ENCODE results near the gene MTMR4.

The MTMR4 gene

GRCh38 chr17:58534901-58535421, 20.5 kb upstream of the MTMR4 start:
- H3K4me3 ChIP-seq (ENCODE audit: low read length): no peak overlapping the region

GRCh38 chr17:58534331-58534730, 19.9 kb upstream of the MTMR4 start:
- no peak overlapping the region for H3K9ac ChIP-seq (ENCODE audit: low read length)
- H3K36me3 ChIP-seq (ENCODE audit: control insufficient read depth, insufficient read depth, low read length, severe bottlenecking): no peaks in the 10 kb centered on the region
- DNase-seq (ENCODE audit: low read depth): no peak
- peaks cover 17% of the 10 kb centered on the region for H3K4me1 ChIP-seq (ENCODE audit: control insufficient read depth, insufficient read depth, low read length)
- no peak overlapping the region for H3K4me3 ChIP-seq (ENCODE audit: low read length)
- peaks cover 70% of the 10 kb centered on the region for H3K27me3 ChIP-seq (replicated peaks; ENCODE audit: control insufficient read depth, insufficient read depth, low read length)
- no peaks in the 10 kb centered on the region for H3K9me3 ChIP-seq (ENCODE audit: control insufficient read depth, low read length)

More at GRCh38 chr17:58534901-58535421, 20.5 kb upstream of the MTMR4 start:
- DNase-seq (ENCODE audit: low read depth): no peak
- no peak overlapping the region for H3K9ac ChIP-seq (ENCODE audit: low read length)
- peaks cover 17% of the 10 kb centered on the region for H3K4me1 ChIP-seq (ENCODE audit: control insufficient read depth, insufficient read depth, low read length)
- H3K27me3 ChIP-seq (replicated peaks; ENCODE audit: control insufficient read depth, insufficient read depth, low read length): peaks cover 70% of the 10 kb centered on the region
- no peaks in the 10 kb centered on the region for H3K36me3 ChIP-seq (ENCODE audit: control insufficient read depth, insufficient read depth, low read length, severe bottlenecking)
- no peaks in the 10 kb centered on the region for H3K9me3 ChIP-seq (ENCODE audit: control insufficient read depth, low read length)

GRCh38 chr17:58533616-58534188, 19.3 kb upstream of the MTMR4 start:
- no peaks in the 10 kb centered on the region for H3K36me3 ChIP-seq (ENCODE audit: control insufficient read depth, insufficient read depth, low read length, severe bottlenecking)
- DNase-seq (ENCODE audit: low read depth): no peak
- H3K27me3 ChIP-seq (replicated peaks; ENCODE audit: control insufficient read depth, insufficient read depth, low read length): peaks cover 70% of the 10 kb centered on the region

GRCh38 chr17:58532555-58532951, 18.1 kb upstream of the MTMR4 start:
- DNase-seq (ENCODE audit: low read depth): no peak
- H3K9me3 ChIP-seq (ENCODE audit: control insufficient read depth, low read length): no peaks in the 10 kb centered on the region
- H3K9ac ChIP-seq (ENCODE audit: low read length): no peak overlapping the region
- H3K36me3 ChIP-seq (ENCODE audit: control insufficient read depth, insufficient read depth, low read length, severe bottlenecking): no peaks in the 10 kb centered on the region
- peaks cover 32% of the 10 kb centered on the region for H3K4me1 ChIP-seq (ENCODE audit: control insufficient read depth, insufficient read depth, low read length)
- no peak overlapping the region for H3K4me3 ChIP-seq (ENCODE audit: low read length)
- peaks cover 69% of the 10 kb centered on the region for H3K27me3 ChIP-seq (replicated peaks; ENCODE audit: control insufficient read depth, insufficient read depth, low read length)

More at GRCh38 chr17:58533616-58534188, 19.3 kb upstream of the MTMR4 start:
- Histone ChIP-seq H3K9me3 (ENCODE audit: control insufficient read depth, low read length) (no peaks in the 10 kb centered on the region), H3K4me3 (ENCODE audit: low read length) (no peak overlapping the region), H3K4me1 (ENCODE audit: control insufficient read depth, insufficient read depth, low read length) (peaks cover 21% of the 10 kb centered on the region), H3K9ac (ENCODE audit: low read length) (no peak overlapping the region)

- DNase-seq (ENCODE audit: low read depth): peak; percentile 74
- Histone ChIP-seq H3K4me3 (ENCODE audit: low read length) (peak overlapping the region; percentile 47), H3K4me1 (ENCODE audit: control insufficient read depth, insufficient read depth, low read length) (peaks cover 32% of the 10 kb centered on the region), H3K27me3 (replicated peaks; ENCODE audit: control insufficient read depth, insufficient read depth, low read length) (peaks cover 64% of the 10 kb centered on the region), H3K36me3 (ENCODE audit: control insufficient read depth, insufficient read depth, low read length, severe bottlenecking) (no peaks in the 10 kb centered on the region), H3K9ac (ENCODE audit: low read length) (no peak overlapping the region), H3K9me3 (ENCODE audit: control insufficient read depth, low read length) (no peaks in the 10 kb centered on the region)
These were observed 17.5 kb upstream of the MTMR4 start for GRCh38 chr17:58531661-58532554.

DNA sequence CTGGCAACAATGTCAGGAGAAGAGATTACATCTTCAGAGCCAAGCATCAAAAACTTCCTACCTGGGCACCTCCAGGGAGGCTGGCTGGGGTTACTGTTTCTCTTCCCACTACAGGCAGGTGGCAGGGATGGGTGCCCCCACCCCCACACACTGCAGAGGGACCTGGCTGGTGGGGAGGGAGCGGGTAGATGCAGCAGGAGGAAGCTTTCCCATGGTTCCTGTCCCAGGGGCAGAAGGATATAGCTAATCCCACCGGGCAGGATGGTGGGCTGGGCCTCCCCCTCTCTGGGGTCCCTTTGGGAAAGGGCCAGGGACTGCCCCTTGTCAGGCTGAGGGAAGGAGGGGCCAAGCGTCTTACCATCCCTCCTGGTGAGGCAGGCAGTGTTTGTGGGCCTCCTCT, 16.7 kb upstream of the MTMR4 start:
- Histone ChIP-seq H3K27me3 (replicated peaks; ENCODE audit: control insufficient read depth, insufficient read depth, low read length) (peaks cover 58% of the 10 kb centered on the region), H3K9ac (ENCODE audit: low read length) (no peak overlapping the region), H3K36me3 (ENCODE audit: control insufficient read depth, insufficient read depth, low read length, severe bottlenecking) (no peaks in the 10 kb centered on the region), H3K4me3 (ENCODE audit: low read length) (peak overlapping the region; percentile 47), H3K9me3 (ENCODE audit: control insufficient read depth, low read length) (no peaks in the 10 kb centered on the region), H3K4me1 (ENCODE audit: control insufficient read depth, insufficient read depth, low read length) (peaks cover 37% of the 10 kb centered on the region)
- no peak for DNase-seq (ENCODE audit: low read depth)

- no peak for DNase-seq (ENCODE audit: low read depth)
- Histone ChIP-seq H3K4me3 (ENCODE audit: low read length) (no peak overlapping the region), H3K36me3 (ENCODE audit: control insufficient read depth, insufficient read depth, low read length, severe bottlenecking) (no peaks in the 10 kb centered on the region), H3K27me3 (replicated peaks; ENCODE audit: control insufficient read depth, insufficient read depth, low read length) (peaks cover 58% of the 10 kb centered on the region), H3K9ac (ENCODE audit: low read length) (no peak overlapping the region), H3K4me1 (ENCODE audit: control insufficient read depth, insufficient read depth, low read length) (peaks cover 39% of the 10 kb centered on the region), H3K9me3 (ENCODE audit: control insufficient read depth, low read length) (no peaks in the 10 kb centered on the region)
These were observed 16.2 kb upstream of the MTMR4 start for GRCh38 chr17:58530655-58531054.

DNA sequence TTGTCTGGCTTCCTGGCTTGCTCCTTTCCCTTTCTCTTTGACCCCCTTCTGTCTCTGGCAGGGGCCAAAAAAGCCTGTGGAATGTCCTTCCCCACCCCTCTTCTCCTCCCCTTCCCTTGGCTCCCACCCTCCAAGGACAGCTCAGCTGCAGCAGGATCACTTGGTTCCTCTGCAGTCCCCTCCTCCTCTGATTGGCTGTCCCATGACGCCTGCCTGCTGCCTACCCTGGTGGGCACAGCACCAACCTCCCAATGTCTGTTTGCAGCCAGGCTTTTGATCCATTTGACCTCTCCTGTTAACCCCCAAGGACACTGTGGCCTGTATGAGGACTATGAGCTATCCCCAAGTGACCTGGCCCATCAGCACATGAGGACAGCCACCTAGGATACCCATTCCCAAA, 14.8 kb upstream of the MTMR4 start:
- Histone ChIP-seq H3K4me3 (ENCODE audit: low read length) (no peak overlapping the region), H3K27me3 (replicated peaks; ENCODE audit: control insufficient read depth, insufficient read depth, low read length) (peaks cover 57% of the 10 kb centered on the region), H3K9ac (ENCODE audit: low read length) (no peak overlapping the region), H3K9me3 (ENCODE audit: control insufficient read depth, low read length) (no peaks in the 10 kb centered on the region), H3K4me1 (ENCODE audit: control insufficient read depth, insufficient read depth, low read length) (peaks cover 37% of the 10 kb centered on the region), H3K36me3 (ENCODE audit: control insufficient read depth, insufficient read depth, low read length, severe bottlenecking) (no peaks in the 10 kb centered on the region)
- DNase-seq (ENCODE audit: low read depth): no peak

- no peak overlapping the region for H3K9ac ChIP-seq (ENCODE audit: low read length)
- no peaks in the 10 kb centered on the region for H3K9me3 ChIP-seq (ENCODE audit: control insufficient read depth, low read length)
- H3K4me1 ChIP-seq (ENCODE audit: control insufficient read depth, insufficient read depth, low read length): peaks cover 37% of the 10 kb centered on the region
- H3K36me3 ChIP-seq (ENCODE audit: control insufficient read depth, insufficient read depth, low read length, severe bottlenecking): no peaks in the 10 kb centered on the region
- no peak overlapping the region for H3K4me3 ChIP-seq (ENCODE audit: low read length)
- H3K27me3 ChIP-seq (replicated peaks; ENCODE audit: control insufficient read depth, insufficient read depth, low read length): peaks cover 49% of the 10 kb centered on the region
- DNase-seq (ENCODE audit: low read depth): no peak
These were observed 14.0 kb upstream of the MTMR4 start for GRCh38 chr17:58528443-58528842.

DNA sequence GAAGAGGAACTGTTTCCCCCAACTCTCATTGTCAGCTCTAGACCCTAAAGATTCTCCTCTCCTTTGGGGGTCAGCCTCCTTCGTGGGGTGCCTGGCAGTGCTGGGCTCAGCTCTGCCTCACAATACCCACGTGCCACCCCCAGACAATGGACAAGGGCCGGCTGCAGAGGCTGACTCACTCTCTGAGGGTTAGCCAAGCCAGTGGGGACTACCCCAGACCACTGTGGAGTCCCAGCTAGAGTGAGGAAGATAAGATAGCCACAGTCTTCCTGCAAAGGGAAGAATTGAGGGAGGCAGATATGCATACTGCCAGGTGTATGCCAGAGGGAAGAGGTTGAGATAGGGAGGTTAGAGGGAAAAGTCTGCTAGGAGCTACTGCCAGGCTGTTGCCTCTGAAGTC, 13.5 kb upstream of the MTMR4 start:
- Histone ChIP-seq H3K36me3 (ENCODE audit: control insufficient read depth, insufficient read depth, low read length, severe bottlenecking) (no peaks in the 10 kb centered on the region), H3K9me3 (ENCODE audit: control insufficient read depth, low read length) (no peaks in the 10 kb centered on the region), H3K4me3 (ENCODE audit: low read length) (no peak overlapping the region), H3K27me3 (replicated peaks; ENCODE audit: control insufficient read depth, insufficient read depth, low read length) (peaks cover 44% of the 10 kb centered on the region), H3K9ac (ENCODE audit: low read length) (no peak overlapping the region), H3K4me1 (ENCODE audit: control insufficient read depth, insufficient read depth, low read length) (peaks cover 37% of the 10 kb centered on the region)
- no peak for DNase-seq (ENCODE audit: low read depth)

DNA sequence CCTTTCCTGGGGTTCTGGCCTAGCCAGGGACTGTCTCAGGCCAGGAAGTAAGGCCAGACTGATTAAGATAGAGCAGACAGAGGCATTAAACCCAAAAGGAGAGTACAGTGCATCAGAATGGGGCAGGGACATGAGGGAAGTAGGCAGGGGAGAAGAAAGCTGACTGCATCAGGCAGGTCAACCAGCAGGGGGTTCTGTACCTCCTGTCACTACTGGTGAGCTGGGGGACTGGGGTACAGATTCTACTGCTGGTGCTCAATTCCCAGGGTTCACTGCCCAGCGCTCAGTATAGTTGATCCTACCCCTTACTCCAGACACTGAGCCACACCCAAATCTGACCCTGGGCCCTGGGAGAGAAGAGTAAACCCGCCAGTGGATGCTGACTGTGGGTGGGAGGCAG, 12.9 kb upstream of the MTMR4 start:
- Histone ChIP-seq H3K4me1 (ENCODE audit: control insufficient read depth, insufficient read depth, low read length) (peaks cover 37% of the 10 kb centered on the region), H3K36me3 (ENCODE audit: control insufficient read depth, insufficient read depth, low read length, severe bottlenecking) (no peaks in the 10 kb centered on the region), H3K27me3 (replicated peaks; ENCODE audit: control insufficient read depth, insufficient read depth, low read length) (peaks cover 38% of the 10 kb centered on the region), H3K9me3 (ENCODE audit: control insufficient read depth, low read length) (no peaks in the 10 kb centered on the region), H3K9ac (ENCODE audit: low read length) (no peak overlapping the region), H3K4me3 (ENCODE audit: low read length) (no peak overlapping the region)
- DNase-seq (ENCODE audit: low read depth): no peak

Measured in adipocyte (in vitro differentiated cells).